CD4-positive, alpha-beta T cell treated with Interleukin-15 for 1 hour (primary cell): Measurements from ENCODE around the gene ELAVL3.
"Not testable (repeated sequence)": the region's sequence is repeated elsewhere in the genome, so short reads cannot be mapped to it uniquely, and the experiment has no call there.

ENCODE experiments used
- DNase-seq: peaks from one replicate; pipeline ENCODE4 v3.0.0-alpha.2; 2020

ELAVL3 gene

DNA sequence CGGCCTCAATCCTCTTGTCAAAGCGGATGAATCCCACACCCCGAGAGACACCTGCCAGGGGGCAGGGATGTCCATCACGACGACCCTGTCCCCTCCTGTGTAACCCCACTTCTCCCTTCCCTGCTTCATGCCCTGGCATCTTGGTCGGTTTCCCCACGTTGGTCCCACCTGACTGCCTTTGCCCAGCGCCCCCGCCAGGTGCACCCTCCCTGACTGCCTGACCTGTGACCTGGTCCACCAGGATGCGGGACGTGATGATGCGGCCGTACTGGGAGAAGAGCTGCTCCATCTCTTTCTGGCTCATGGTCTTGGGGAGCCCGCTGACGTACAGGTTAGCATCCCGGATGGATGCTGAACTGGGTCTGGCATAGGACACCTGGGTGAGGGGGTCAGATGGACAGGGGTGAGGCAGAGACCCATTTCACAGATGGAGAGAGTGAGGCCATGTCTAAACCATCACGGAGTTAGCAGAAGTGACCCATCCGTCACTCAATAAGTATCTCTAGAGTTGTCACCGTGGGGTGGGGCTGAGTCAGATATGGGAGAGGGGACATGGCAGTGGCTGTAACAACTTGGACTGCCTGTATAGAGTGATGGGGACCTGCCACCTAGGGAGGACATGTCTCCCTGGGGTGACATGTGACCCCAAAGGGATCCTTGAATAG is 22.5 kb downstream of the ELAVL3 start:
- DNase-seq, result no peak

DNA sequence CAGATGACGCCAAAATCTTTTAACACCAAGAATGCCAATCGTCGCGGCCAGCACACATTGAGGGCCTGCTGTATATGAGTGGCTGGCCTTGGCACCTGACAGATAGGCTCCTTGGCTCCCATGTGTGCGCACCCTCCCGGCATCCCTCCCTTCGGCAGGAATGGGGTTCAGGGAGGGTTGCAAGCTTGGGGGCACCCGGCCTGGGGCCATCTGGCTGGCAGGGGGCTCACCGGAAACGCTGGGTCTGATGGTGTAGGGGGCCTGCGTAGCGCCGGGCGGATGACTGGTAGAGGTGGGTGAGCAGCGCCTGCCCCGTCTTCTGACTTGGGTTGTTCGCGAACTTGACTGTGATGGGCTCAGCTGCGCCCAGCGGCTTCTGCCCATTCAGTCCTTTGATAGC is 23.0 kb downstream of the ELAVL3 start:
- DNase-seq, result no peak

DNA sequence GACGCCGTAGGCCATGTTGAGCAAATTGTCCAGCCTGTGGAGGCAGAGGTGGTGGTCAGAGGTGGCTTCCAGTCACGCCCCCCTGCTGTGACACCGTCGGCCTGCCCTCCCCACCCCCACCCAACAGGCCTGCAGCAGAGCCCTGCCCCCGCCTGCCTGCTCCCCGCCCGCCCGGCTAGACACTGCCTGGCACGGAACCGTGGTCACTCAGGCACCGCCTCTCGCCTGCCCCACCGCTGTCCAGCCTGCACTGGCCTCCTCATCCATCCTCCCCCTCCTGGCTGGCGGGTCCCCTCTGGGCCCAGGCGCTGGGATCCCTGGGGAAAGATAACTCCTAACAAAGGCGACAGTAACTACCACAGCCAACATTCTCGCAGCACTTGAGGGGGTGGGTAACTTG is 23.7 kb downstream of the ELAVL3 start:
- DNase-seq, result no peak

DNA sequence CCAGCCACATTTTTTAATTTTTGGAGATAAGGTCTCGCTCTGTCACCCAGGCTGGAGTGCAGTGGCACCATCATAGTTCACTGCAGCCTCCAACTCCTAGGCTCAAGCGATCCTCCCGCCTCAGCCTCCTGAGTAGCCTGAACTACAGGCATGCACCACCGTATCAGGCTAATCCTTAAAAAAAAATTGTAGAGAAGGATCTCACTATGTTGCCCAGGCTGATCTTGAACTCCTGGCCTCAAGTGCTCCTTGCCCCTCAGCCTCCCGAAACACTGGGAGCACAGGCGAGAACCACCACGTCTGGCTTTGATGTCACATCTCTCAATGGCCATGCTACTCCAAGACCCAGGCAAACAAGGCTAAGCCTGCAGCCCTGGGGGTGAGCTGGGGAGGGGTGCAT is 24.2 kb downstream of the ELAVL3 start:
- DNase-seq, result no peak

DNA sequence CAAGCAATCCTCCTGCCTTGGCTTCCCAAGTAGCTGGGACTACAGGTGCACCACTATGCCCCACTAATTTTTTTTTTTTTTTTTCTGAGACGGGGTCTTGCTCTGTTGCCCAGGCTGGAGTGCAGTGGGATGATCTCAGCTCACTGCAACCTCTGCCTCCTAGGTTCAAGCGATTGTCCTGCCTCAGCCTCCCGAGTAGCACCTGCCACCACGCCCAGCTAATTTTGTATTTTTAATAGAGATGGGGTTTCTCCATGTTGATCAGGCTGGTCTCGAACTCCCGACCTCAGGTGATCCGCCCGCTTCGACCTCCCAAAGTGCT is 25.7 kb downstream of the ELAVL3 start:
- DNase-seq, result not testable (repeated sequence)

DNA sequence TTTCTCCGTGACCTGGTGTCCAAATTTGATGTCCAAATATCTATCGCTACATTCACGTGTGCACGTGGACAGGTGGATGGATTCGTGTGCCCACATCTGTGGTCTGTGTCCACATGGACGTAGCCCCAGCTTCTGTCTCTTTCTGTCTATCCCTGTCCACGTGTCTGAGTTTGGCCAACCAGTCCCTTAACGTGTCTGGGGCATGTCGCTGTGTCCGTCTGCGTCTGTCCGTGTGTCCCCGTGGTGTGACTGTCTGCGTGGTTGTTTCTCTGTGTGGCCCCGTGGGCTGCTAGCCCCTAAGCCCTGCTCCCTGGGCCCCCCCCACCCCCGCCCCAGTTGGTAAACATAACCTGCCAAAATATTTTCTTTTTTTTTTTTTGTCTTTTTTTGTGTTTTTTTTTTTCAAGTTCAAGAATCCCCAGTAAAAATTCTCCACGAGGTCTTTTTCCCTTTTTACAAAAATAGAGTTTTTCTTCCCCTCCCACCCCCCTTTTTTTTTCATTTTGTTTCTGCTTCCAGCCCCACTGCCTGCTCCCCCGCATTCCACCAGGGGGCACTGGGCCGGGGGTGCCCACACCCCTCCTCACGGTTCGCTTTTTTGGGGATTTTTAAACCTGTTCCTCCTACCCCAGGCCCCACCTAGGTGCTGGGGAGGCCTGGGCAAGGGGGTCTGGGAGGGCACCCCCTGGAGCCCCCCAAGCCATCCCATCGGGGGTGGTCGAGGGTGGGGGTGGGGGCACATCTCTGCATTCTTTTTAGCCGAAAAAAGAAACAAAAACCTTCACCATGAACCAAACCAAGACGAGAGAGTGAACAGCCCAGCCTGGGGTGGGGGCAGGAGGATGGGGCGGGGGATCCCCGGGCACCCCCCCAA is 27.1 kb downstream of the ELAVL3 start:
- no peak for DNase-seq

DNA sequence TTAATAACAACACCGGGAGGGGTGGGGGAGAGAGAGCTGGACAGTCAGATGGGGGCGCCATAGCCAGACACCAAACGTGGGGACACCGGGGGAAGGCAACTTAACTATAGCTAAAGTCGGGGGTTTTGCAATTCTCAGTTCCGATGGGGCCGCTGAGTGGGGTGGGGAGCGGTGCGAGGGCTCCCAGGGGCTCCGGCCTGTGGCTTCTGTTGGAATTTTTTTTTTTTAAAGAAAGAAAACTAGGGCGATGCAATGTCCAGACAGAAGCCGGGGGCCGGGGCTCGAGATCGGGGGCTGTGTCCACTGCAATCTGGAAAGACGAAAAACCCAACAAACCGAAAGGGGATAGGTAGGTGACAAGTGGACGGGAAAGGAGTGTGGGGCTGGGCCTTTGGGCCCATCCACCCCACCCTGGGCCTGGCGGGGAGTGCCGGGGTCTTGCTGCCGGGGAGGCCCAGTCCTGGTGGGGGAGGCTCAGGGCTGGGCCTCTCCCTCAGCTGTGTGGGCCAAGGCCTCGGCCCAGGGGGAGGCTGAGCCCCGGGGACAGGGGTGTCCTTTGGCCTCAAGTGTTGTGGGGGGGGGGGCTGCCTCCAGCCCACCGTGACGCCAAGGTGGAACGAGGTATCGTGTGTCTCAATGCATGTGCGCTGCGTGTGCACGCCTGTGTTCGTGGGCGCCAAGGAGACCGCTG is 28.1 kb downstream of the ELAVL3 start:
- no peak for DNase-seq

DNA sequence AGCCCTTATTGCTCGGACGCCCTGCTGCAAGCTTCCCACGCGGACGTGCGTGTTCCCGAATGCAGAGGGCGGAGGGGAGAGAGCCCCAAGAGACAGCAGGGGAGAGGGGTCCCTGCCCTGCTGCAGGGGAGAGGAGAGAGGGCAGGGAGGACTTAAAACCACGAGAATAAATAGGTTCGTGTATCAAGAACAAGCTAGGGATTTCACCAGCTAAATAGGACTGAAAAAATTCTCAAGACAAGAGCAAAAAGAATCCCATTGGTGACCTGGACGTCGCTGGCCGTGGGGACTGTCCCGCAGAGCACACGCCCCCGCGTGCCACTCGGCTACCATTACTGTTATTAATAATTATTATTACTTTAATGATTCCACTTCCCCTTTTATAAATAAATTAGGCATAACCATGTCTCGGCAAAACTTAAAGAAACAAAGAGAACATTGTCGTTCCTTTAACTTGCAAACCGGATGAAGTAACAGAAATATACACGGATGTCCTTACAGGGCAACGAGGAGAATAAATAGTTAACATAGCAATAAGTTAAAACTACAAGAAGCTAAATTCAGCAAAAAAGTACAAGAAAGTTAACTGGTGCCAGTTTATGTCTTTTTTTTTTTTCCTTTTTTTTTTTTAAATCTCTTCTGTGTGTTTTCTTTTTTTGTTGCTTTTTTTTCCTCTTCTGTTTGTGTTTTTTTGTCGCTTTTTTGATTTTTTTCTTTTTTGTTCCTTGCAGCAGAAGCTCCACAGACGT is 28.8 kb downstream of the ELAVL3 start:
- no peak for DNase-seq

DNA sequence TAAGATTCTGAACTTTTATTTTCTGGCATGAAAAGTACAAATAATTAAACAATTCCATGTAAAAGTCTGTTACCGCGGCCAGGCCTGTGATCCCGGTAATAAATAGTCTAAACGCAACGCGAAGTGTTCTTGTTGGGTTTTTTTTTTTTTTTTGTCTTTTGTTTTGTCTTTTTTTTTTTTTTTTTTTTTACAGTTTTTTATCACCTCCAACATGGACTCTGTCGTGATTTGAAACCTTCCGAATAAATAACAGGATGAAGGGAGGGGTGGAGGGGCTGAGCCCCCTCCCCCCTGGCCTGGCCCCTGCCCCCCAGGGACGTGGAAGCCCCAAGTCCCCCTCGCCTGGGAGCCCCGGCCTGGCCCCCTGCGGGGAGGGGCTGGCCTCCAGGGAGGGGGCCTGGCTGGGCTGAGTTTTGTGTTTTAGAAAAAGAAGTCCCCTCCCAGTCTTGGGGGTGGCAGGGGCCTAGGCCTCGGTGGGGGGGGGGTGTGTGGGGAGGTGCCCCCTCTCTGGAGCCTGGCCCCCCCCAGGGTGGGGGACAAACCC is 29.4 kb downstream of the ELAVL3 start:
- no peak for DNase-seq

DNA sequence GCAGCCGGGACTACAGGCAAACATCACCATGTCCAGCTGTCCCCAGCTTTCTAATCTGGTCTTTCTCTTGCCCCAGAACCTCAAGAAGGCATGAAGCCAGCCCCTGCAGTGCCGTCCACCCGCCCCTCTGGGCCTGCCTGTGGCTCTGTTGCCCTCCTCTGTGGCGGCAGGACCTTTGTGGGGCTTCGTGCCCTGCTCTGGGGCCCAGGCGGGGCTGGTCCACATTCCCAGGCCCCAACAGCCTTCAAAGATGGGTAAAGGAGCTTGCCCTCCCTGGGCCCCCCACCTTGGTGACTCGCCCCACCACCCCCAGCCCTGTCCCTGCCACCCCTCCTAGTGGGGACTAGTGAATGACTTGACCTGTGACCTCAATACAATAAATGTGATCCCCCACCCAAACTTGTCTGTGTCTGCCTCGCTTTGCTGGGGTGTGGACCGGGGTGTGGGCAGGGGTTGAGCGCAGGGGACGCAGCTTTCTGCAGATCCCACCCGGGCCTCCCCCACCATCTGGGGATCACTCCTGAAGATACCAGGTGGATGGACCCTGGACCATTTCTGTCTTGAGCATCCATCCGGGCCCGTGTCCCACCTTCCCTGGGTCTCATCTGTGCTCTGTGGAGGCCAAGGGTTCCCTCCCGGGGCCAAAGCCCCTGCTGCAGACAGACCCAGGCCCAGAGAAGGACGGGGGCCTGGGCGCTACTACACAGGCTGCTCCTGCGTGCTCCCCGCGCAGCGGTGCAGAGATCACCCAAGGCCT is 30.1 kb downstream of the ELAVL3 start:
- DNase-seq, result no peak

DNA sequence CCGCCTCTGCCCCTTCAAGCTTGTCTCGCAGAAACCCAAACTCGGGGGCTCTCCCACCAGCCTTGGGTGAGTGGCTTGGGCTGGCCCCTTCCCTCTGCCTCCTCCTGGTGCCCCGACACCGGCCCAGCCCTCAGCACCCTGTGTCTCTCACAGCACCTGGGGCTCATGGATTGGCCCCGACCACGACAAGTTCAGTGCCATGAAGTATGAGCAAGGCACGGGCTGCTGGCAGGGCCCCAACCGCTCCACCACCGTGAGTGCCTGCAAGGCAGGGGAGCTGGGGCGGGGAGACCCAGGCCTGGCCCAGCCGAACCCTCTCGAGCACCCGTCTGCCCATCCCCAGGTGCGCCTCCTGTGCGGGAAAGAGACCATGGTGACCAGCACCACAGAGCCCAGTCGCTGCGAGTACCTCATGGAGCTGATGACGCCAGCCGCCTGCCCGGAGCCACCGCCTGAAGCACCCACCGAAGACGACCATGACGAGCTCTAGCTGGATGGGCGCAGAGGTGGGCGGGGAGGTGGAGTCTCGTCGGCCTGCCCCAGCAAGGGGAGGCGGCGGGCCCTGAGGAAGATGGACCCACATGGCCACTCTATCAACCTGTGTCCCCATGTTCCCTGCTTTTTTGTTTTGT is 31.8 kb downstream of the ELAVL3 start:
- DNase-seq, result no peak

DNA sequence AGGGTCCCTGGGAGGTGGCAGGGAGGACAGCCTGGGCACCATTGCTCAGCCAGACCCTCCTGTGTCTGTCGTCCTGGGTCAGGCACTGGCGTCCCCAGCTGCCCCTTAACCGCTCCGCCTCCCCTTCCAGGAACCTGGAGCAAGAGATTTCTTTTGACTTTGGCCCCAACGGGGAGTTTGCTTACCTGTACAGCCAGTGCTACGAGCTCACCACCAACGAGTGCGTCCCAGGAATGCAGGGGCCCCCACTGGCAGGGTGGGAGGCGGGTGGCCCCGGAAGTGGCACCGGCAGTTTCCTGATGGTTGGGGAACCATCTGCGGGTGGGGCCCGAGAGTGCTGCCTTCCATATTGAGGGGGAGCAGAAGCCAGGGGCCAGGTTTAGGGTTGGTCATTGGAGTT is 32.4 kb downstream of the ELAVL3 start:
- no peak for DNase-seq

DNA sequence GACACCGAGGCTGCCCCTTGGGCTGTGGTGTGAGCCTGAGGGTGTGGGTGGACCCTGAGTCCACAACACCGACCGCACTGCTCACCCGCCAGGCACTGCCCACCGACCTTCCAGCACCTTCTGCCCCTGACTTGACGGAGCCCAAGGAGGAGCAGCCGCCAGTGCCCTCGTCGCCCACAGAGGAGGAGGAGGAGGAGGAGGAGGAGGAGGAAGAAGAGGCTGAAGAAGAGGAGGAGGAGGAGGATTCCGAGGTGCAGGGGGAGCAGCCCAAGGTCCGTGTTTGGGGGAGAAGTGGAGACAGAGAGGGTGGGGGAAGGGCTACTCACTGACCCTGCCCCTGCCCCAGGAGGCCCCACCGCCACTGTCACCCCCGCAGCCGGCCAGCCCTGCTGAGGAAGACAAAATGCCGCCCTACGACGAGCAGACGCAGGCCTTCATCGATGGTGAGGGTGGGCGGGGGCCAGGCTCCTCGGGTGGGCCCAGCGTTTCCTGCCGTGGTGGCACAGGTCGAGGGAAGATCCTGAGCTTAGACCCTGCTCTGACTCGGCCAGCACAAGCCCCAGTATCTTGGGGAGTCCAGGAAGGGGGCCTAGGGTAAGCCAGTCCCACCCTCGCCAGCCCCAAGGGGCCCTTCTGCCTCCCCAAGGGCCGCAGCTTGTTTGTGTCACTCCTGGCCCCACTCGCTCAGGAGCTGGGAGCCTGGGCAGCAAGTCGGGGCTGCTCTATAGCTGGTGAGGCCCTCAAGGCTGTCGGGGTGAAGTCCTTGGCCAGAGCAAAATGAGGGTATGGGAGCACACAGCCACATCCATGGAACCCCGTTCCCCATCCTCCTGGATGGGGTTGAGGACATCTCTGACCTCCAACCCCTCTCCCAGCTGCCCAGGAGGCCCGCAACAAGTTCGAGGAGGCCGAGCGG is 33.2 kb downstream of the ELAVL3 start:
- DNase-seq, result no peak

DNA sequence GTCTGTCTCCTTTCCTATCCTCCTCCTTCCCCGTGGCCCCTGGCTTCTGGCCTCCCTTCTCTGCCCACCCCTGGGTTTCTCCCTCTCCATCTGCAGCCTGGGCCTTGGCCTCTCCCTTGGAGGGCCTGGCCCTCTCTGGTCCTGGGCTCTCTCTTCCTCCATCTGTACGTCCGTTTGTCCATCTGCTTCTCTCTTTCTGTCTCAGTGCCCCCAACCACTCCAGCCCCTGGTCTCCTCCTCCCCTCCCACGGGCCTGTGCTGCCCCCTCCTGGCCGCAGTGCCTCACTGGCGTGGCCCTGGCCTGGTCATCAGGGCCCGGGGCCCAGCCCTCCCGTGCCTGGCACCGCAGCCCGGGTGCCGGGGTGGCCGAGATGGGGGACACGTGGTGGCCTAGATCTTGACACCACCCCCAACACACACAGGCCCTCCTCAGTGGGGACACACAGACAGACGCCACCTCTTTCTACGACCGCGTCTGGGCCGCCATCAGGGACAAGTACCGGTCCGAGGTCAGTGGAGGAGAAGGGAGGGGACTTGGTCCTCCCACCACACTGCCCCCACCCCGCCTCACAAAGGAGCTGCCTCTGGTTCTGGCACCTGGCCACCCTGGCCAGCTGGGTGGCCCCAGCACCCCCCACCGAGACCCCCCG is 34.1 kb downstream of the ELAVL3 start:
- peak; percentile 30 for DNase-seq

DNA sequence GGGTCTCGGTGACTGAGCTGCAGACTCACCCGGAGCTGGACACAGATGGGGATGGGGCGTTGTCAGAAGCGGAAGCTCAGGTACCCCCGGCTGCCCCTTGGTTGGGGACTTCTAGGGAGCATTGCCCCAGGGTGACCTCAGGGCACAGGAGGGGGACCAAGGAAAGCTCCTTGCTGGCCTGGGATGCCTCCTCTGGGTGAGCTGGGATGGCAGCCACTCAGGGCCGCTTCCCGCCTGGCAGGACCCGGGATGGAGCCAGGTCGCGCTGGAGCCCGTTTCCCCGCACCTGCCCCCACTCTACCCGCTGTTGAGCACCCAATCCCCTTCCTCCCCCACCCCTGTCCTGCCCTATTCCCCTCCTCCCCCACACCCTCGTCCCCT is 34.6 kb downstream of the ELAVL3 start:
- DNase-seq, result no peak

DNA sequence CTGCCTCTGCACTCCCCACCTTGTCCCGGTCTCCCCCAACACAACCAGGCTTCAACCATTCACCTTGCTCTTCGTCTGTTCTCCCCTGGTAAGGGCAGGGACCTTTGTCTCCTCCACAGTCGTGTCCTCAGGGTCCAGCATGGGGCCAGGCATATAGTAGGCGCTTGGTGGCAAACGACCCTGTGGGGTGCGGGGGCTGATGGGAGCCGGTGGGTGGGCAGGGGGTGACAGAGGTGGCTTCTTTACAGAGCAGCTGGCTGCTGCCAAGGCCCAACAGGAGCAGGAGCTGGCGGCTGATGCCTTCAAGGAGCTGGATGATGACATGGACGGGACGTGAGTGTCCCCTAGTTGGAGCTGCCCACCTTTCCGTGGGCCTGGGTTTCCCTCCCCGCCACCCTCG is 35.7 kb downstream of the ELAVL3 start:
- no peak for DNase-seq

DNA sequence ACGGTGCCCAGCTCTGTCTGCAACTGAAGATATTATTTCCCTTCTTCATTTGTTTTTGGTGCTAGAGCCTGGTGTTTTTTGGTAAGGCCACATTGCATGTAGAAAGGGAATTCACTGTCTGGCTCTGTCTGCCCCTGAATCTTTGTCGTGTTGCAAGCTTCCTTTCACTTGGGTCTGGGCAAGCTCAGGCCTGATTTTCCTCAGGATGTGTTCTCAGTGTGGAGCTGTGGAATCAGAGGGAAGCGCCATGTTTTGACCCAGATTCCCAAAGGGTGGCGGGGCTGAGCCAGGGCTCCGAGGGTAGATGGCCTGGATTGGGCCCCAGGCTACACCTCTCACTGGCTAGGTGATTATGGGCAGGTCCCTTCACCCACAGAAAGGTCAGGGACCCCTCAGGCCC is 36.8 kb downstream of the ELAVL3 start:
- DNase-seq, result no peak

DNA sequence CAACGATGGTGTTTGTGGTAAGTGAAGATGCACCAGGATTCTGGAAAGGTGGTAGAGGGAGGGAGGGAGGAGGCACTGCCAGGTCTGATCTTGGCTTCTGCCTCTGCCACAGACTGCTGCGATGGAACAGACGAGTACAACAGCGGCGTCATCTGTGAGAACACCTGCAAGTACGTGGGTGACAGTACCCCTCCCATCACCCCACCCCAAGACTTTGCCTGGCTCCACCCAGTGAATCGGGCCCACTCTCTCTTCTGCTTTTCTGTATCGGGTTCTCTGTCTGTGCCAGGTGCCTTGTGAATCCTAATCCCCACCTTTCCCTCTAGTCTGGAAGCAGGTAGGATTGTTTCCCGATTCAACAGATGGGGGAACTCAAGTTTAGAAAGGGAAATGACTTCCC is 42.9 kb downstream of the ELAVL3 start:
- peak; percentile 76 for DNase-seq

DNA sequence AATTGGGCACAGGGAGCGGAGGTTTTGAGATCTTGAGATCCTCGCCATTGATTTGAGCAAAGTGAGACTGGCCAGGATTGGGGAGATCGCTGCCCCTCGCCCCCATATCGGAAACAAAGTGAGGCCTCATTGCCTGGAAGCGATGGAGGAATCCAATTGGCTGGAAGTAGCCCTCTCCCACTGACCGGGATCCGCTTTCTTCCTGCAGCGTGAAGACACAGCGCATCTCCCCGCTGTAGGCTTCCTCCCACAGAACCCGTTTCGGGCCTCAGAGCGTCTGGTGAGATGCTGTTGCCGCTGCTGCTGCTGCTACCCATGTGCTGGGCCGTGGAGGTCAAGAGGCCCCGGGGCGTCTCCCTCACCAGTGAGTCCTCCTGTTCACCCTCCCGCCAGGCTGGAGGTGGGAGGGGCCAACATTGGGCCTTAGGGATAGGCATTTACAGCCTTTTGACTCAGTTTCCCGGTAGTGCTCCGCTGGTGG is 45.0 kb downstream of the ELAVL3 start:
- no peak for DNase-seq
